ENCODE measurements around the gene CHL1.

The CHL1 gene

GRCh38 chr3:244041-244440 lies 47.5 kb downstream of the CHL1 start:
- no peak for DNase-seq
- Histone ChIP-seq H3K27ac (no peak overlapping the region), H3K4me3 (no peak overlapping the region), H3K27me3 (no peaks in the 10 kb centered on the region), H3K36me3 (no peaks in the 10 kb centered on the region), H3K4me1 (no peaks in the 10 kb centered on the region), H3K9me3 (no peaks in the 10 kb centered on the region)
- intact Hi-C loops (cut with DNase I; ENCODE audit: low total_unique reads) = no loop called here
- no peak for TF ChIP-seq CTCF (IDR thresholded peaks at IDR 0.05)

DNA sequence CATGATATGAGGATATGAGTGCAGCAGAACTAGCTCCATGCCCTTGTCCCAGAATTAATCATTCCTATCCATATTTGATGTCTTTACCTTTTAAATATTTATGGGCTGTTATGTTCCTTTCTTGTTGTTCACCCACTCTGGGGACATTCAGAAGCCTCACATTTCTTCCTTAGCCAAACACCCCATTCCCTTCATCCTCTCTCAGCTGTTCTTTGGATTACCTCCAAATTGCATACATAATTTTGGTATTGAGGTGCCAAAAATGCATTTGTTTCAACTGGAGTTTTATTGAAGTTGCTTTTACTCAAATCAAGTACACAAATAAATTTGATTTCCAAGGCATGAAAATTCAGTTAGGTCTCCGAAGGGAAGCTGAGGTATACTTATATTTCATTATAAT lies 51.4 kb downstream of the CHL1 start:
- Histone ChIP-seq H3K4me3 (no peak overlapping the region), H3K27ac (no peak overlapping the region), H3K27me3 (no peaks in the 10 kb centered on the region), H3K9me3 (peaks cover 0 to 2% (median 0%) of the 10 kb centered on the region in 3 donors), H3K4me1 (no peaks in the 10 kb centered on the region), H3K36me3 (no peaks in the 10 kb centered on the region)
- TF ChIP-seq CTCF (IDR thresholded peaks at IDR 0.05) = no peak
- DNase-seq = no peak
- intact Hi-C loops (cut with DNase I; ENCODE audit: low total_unique reads) = no loop called here

- Histone ChIP-seq H3K4me1 (no peaks in the 10 kb centered on the region), H3K36me3 (no peaks in the 10 kb centered on the region), H3K27me3 (no peaks in the 10 kb centered on the region), H3K9me3 (peaks cover 0 to 2% (median 0%) of the 10 kb centered on the region in 3 donors), H3K27ac (no peak overlapping the region), H3K4me3 (no peak overlapping the region)
- no peak for TF ChIP-seq CTCF (IDR thresholded peaks at IDR 0.05)
- DNase-seq = no peak
- intact Hi-C loops (cut with DNase I; ENCODE audit: low total_unique reads) = no loop called here
Observed at GRCh38 chr3:248864-249520, 52.4 kb downstream of the CHL1 start.

- Histone ChIP-seq H3K27ac (no peak overlapping the region), H3K4me3 (no peak overlapping the region), H3K4me1 (no peaks in the 10 kb centered on the region), H3K9me3 (peaks cover 0 to 2% (median 0%) of the 10 kb centered on the region in 3 donors), H3K27me3 (no peaks in the 10 kb centered on the region), H3K36me3 (no peaks in the 10 kb centered on the region)
- no peak for DNase-seq
- no peak for TF ChIP-seq CTCF (IDR thresholded peaks at IDR 0.05)
- intact Hi-C loops (cut with DNase I; ENCODE audit: low total_unique reads) = no loop called here
Observed at GRCh38 chr3:249587-250262, 53.2 kb downstream of the CHL1 start.

DNA sequence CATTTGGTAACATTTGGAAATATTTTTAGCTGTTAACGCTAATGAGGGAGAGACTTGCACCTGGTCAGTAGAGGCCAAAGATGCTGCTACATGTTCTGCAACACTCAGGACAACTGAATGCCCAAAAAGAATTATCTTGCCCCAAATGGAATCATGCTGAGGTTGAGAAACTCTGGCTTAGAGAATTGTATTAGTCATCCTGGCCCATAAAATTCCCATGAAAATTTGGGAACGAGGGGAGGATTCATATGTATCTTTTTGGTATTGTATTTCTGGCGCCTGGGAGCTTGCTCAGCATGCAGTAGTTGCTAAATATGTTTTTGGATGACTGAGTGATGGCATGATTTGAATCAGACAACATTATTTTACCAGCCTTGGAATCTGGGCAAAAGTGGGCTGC lies 59.9 kb downstream of the CHL1 start:
- Histone ChIP-seq H3K27me3 (no peaks in the 10 kb centered on the region), H3K36me3 (no peaks in the 10 kb centered on the region), H3K9me3 (no peaks in the 10 kb centered on the region), H3K4me1 (no peaks in the 10 kb centered on the region), H3K4me3 (no peak overlapping the region), H3K27ac (no peak overlapping the region)
- DNase-seq = no peak
- no peak for TF ChIP-seq CTCF (IDR thresholded peaks at IDR 0.05)
- intact Hi-C loops (cut with DNase I; ENCODE audit: low total_unique reads) = no loop called here
